SK-N-SH (cell line): Measurements from ENCODE around the gene LEPR.

ENCODE experiments used
- CHD2 ChIP-seq: fragments of 150-350 bp; IDR thresholded peaks from 2 replicates; pipeline ENCODE4 v1.6.1; 2018; ENCODE audit warnings: low read length; ENCODE audit not compliant: partially characterized antibody
- FOXM1 ChIP-seq: IDR thresholded peaks from 2 replicates; pipeline ENCODE4 v1.4.0; 2012; ENCODE audit warnings: low read depth, mild to moderate bottlenecking
- JUND ChIP-seq: IDR thresholded peaks from 2 replicates; pipeline ENCODE4 v1.4.0; 2012
- POLR2AphosphoS5 ChIP-seq: IDR thresholded peaks from 2 replicates; pipeline ENCODE4 v1.6.1; 2012; ENCODE audit warnings: low read depth, low read length
- RFX5 ChIP-seq: IDR thresholded peaks from 2 replicates; pipeline ENCODE4 v1.6.1; 2012; ENCODE audit warnings: mild to moderate bottlenecking, improper control_type of control experiment, low read length
- TAF1 ChIP-seq: IDR thresholded peaks from 2 replicates; pipeline ENCODE4 v1.6.1; 2012; ENCODE audit warnings: low read depth, mild to moderate bottlenecking, low read length, moderate library complexity, borderline replicate concordance
- TCF12 ChIP-seq: IDR thresholded peaks from 2 replicates; pipeline ENCODE4 v1.4.0; 2012
- TF ChIP-seq, protein P1 (sequence below): fragments of 200-600 bp; sonication (generic); IDR thresholded peaks from 2 replicates; pipeline ENCODE4 v1.6.1; 2017; ENCODE audit warnings: antibody characterized with exemption, mild to moderate bottlenecking, moderate library complexity
- TF ChIP-seq, protein P2 (sequence below): IDR thresholded peaks from 2 replicates; pipeline ENCODE4 v1.6.1; 2012; ENCODE audit warnings: mild to moderate bottlenecking, low read depth, low read length, moderate library complexity
- TF ChIP-seq, protein P3 (sequence below): IDR thresholded peaks from 2 replicates; pipeline ENCODE4 v1.4.0; 2012; ENCODE audit warnings: low read depth, borderline replicate concordance
- TF ChIP-seq, protein P4 (sequence below): IDR thresholded peaks from 2 replicates; pipeline ENCODE4 v1.4.0; 2012; ENCODE audit warnings: low read depth

DNA sequence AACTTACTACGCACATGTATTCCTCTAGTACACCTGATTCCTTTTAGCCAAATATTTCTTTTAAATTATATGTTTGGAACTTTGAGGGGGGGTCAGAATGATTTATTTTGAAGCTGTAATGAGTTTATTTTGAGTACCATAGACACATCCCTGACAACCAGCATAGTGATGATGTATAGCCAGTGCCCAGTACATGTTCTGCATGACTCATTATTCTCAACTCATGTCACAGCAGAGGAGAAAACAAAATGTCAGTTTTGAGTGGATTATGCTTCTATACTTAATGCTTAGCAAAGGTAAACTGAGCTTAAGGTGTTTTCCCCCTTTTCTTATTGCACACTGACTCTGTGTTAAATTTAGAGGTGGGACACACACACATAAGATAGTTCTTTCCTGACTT lies 22.4 kb upstream of the LEPR start:
- TF ChIP-seq, protein P1, sequence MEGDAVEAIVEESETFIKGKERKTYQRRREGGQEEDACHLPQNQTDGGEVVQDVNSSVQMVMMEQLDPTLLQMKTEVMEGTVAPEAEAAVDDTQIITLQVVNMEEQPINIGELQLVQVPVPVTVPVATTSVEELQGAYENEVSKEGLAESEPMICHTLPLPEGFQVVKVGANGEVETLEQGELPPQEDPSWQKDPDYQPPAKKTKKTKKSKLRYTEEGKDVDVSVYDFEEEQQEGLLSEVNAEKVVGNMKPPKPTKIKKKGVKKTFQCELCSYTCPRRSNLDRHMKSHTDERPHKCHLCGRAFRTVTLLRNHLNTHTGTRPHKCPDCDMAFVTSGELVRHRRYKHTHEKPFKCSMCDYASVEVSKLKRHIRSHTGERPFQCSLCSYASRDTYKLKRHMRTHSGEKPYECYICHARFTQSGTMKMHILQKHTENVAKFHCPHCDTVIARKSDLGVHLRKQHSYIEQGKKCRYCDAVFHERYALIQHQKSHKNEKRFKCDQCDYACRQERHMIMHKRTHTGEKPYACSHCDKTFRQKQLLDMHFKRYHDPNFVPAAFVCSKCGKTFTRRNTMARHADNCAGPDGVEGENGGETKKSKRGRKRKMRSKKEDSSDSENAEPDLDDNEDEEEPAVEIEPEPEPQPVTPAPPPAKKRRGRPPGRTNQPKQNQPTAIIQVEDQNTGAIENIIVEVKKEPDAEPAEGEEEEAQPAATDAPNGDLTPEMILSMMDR: no peak
- TF ChIP-seq RFX5 (no peak), POLR2AphosphoS5 (no peak), CHD2 (no peak), JUND (no peak), FOXM1 (no peak), TCF12 (no peak), TAF1 (no peak)
- TF ChIP-seq, protein P2, sequence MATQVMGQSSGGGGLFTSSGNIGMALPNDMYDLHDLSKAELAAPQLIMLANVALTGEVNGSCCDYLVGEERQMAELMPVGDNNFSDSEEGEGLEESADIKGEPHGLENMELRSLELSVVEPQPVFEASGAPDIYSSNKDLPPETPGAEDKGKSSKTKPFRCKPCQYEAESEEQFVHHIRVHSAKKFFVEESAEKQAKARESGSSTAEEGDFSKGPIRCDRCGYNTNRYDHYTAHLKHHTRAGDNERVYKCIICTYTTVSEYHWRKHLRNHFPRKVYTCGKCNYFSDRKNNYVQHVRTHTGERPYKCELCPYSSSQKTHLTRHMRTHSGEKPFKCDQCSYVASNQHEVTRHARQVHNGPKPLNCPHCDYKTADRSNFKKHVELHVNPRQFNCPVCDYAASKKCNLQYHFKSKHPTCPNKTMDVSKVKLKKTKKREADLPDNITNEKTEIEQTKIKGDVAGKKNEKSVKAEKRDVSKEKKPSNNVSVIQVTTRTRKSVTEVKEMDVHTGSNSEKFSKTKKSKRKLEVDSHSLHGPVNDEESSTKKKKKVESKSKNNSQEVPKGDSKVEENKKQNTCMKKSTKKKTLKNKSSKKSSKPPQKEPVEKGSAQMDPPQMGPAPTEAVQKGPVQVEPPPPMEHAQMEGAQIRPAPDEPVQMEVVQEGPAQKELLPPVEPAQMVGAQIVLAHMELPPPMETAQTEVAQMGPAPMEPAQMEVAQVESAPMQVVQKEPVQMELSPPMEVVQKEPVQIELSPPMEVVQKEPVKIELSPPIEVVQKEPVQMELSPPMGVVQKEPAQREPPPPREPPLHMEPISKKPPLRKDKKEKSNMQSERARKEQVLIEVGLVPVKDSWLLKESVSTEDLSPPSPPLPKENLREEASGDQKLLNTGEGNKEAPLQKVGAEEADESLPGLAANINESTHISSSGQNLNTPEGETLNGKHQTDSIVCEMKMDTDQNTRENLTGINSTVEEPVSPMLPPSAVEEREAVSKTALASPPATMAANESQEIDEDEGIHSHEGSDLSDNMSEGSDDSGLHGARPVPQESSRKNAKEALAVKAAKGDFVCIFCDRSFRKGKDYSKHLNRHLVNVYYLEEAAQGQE: no peak
- TF ChIP-seq, protein P3, sequence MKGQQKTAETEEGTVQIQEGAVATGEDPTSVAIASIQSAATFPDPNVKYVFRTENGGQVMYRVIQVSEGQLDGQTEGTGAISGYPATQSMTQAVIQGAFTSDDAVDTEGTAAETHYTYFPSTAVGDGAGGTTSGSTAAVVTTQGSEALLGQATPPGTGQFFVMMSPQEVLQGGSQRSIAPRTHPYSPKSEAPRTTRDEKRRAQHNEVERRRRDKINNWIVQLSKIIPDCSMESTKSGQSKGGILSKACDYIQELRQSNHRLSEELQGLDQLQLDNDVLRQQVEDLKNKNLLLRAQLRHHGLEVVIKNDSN: no peak
- TF ChIP-seq, protein P4, sequence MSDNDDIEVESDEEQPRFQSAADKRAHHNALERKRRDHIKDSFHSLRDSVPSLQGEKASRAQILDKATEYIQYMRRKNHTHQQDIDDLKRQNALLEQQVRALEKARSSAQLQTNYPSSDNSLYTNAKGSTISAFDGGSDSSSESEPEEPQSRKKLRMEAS: no peak
